ENCODE measurements around the gene LMNB1. TPM values are rescaled to one million over a fixed set of nuclear protein-coding genes. Genes with fewer than 3 reads are reported as not detected.

LMNB1 gene
- total RNA-seq, 5 donors from 2014 or later (not counting 1 experiment from before 2014, with no cell fraction given), result 25.6 to 36.6 (median 30.9) TPM

DNA sequence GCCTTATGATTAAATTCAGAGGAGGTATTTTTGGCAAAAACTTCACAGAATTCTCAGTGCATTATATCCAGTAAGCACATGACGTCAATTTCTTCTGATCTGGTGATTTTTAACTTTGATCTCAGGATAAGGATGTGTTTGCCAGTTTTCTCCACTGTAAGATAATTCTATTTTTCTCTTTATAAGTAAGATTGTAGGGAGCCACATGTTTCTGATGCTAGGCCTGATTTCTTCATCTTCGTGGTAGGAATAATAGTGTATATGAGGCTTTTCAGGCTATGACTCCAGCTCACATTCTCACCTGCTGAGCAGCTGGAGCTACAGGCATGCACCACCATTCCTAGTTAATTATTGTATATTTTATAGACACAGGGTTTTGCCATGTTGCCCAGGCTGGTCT is 32.1 kb upstream of the LMNB1 start:
- CTCF ChIA-PET, result interaction anchor here (1.0 to 1.1 kb wide), 2 partner anchors 33 to 70 kb away, joined by 3 to 4 read pairs; no protein-coding TSS in a partner anchor
- H3K27me3 ChIP-seq (replicated peaks in 1 of 2; ENCODE audit: control insufficient read depth in 2 of 2, extremely low read depth in 1 of 2, insufficient read depth in 2 of 2, low read length in 1 of 2), result no peaks in the 10 kb centered on the region
- Mint-ChIP-seq H3K9me3 (no peaks in the 10 kb centered on the region), H3K27ac (no peak overlapping the region), H3K27me3 (peaks cover 4% of the 10 kb centered on the region in 2 donors), H3K4me1 (peaks cover 19 to 22% (median 19%) of the 10 kb centered on the region in 3 donors), H3K36me3 (no peaks in the 10 kb centered on the region), H3K4me3 (no peak overlapping the region)
- peak in 1 of 4 experiments; percentile 13 for ATAC-seq (replicated peaks in 1 of 4)
- H3K9me3 ChIP-seq, result no peaks in the 10 kb centered on the region
- no peak overlapping the region for H3K4me3 ChIP-seq (ENCODE audit: control insufficient read depth in 1 of 2, extremely low read depth in 1 of 2, low read length in 1 of 2)
- peaks cover 2 to 12% of the 10 kb centered on the region in 2 experiments for H3K4me1 ChIP-seq (ENCODE audit: control insufficient read depth in 1 of 2, extremely low read depth in 1 of 2, insufficient read depth in 2 of 2, low read length in 2 of 2)
- DNase-seq, result no peak
- no peaks in the 10 kb centered on the region for H3K36me3 ChIP-seq (ENCODE audit: control insufficient read depth in 2 of 2, extremely low read depth in 1 of 2, insufficient read depth in 1 of 2, low read length in 1 of 2)
- no CpG with 5 or more reads among the region's 2 CpGs for WGBS (ENCODE audit: insufficient coverage)
- H3K27ac ChIP-seq (ENCODE audit: low read length), result no peak overlapping the region
- POLR2A ChIA-PET, result no interaction called here

DNA sequence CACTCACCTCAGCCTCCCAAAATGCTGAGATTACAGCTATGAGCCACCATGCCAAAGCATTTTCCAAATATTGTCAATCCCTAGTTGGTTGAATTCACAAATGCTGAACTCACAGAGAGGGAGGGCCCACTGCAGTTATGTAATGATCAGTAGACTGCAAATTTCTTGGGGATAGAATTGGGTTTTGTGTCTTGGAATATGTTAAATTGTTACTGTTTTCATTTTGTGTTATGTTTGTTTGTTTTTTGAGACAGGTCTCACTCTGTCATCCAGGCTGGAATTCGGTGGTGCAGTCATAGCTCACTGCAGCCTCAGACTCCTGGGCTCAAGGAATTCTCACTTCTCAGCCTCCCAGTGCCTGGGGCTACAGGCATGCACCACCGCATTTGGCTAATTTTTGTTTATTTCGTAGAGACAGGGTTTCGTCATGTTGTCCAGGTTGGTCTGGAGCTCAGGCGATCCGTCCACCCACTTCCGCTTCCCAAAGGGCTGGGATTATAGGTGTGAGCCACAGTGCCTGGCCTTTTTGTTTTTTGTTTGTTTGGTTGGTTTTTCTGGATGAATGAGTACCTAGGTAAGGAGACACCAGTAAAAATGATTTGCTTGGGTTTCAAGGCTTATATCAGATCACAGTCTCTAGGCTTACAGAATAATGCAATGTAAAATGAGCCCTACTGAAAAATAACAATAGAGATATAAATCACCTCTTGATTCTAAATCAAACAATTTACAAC is 31.5 kb upstream of the LMNB1 start:
- ATAC-seq (replicated peaks in 1 of 4) (no peak), DNase-seq (no peak)
- peaks cover 19 to 23% (median 20%) of the 10 kb centered on the region in 3 donors for H3K4me1 Mint-ChIP-seq
- WGBS (ENCODE audit: insufficient coverage), result 96% methylated on average over 4 of the region's 7 CpGs
- Histone ChIP-seq H3K4me3 (ENCODE audit: control insufficient read depth in 1 of 2, extremely low read depth in 1 of 2, low read length in 1 of 2) (no peak overlapping the region), H3K36me3 (ENCODE audit: control insufficient read depth in 2 of 2, extremely low read depth in 1 of 2, insufficient read depth in 1 of 2, low read length in 1 of 2) (no peaks in the 10 kb centered on the region), H3K27ac (ENCODE audit: low read length) (no peak overlapping the region), H3K27me3 (replicated peaks in 1 of 2; ENCODE audit: control insufficient read depth in 2 of 2, extremely low read depth in 1 of 2, insufficient read depth in 2 of 2, low read length in 1 of 2) (no peaks in the 10 kb centered on the region), H3K9me3 (no peaks in the 10 kb centered on the region), H3K4me1 (ENCODE audit: control insufficient read depth in 1 of 2, extremely low read depth in 1 of 2, insufficient read depth in 2 of 2, low read length in 2 of 2) (peaks cover 2 to 12% of the 10 kb centered on the region in 2 experiments)
- CTCF ChIA-PET, result interaction anchor here (1.0 to 1.1 kb wide), 2 partner anchors 33 to 71 kb away, joined by 3 to 4 read pairs; no protein-coding TSS in a partner anchor
- H3K9me3 Mint-ChIP-seq, result no peaks in the 10 kb centered on the region
- H3K27me3 Mint-ChIP-seq, result peaks cover 4% of the 10 kb centered on the region in 2 donors
- H3K27ac Mint-ChIP-seq, result peak overlapping the region in 1 of 2 donors; percentile 39
- no peaks in the 10 kb centered on the region for H3K36me3 Mint-ChIP-seq
- POLR2A ChIA-PET, result no interaction called here
- no peak overlapping the region for H3K4me3 Mint-ChIP-seq

DNA sequence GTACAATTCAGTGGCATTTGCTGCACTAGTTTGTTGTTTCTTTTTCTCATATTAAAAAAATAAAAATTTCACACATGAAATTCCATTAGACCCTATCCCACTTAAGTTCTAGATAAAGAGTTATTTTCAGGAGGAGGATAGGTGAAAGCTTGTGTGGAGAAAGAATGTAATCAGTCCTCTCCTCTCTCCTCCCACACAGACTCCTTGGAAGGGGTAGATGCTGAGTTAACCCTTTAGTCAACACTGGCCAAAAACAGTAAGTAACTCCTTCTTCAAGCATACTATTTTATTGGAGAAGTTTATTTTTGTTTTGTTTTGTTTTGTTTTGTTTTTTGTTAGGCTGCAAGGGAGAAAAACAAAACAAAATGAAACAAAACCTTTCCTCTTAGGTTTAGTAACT is 30.6 kb upstream of the LMNB1 start:
- H3K4me3 ChIP-seq (ENCODE audit: control insufficient read depth in 1 of 2, extremely low read depth in 1 of 2, low read length in 1 of 2), result no peak overlapping the region
- H3K9me3 Mint-ChIP-seq, result no peaks in the 10 kb centered on the region
- H3K4me1 Mint-ChIP-seq, result peaks cover 19 to 23% (median 20%) of the 10 kb centered on the region in 3 donors
- no peaks in the 10 kb centered on the region for H3K9me3 ChIP-seq
- POLR2A ChIA-PET, result no interaction called here
- no peak overlapping the region for H3K27ac ChIP-seq (ENCODE audit: low read length)
- no peak overlapping the region for H3K4me3 Mint-ChIP-seq
- no peak overlapping the region for H3K27ac Mint-ChIP-seq
- H3K36me3 Mint-ChIP-seq, result no peaks in the 10 kb centered on the region
- no peak for ATAC-seq (replicated peaks in 1 of 4)
- CTCF ChIA-PET, result interaction anchor here in 1 of 2 donors (1.2 kb wide), 1 partner anchor 34 kb away, joined by 3 read pairs; no protein-coding TSS in a partner anchor
- H3K27me3 ChIP-seq (replicated peaks in 1 of 2; ENCODE audit: control insufficient read depth in 2 of 2, extremely low read depth in 1 of 2, insufficient read depth in 2 of 2, low read length in 1 of 2), result no peaks in the 10 kb centered on the region
- peaks cover 2 to 12% of the 10 kb centered on the region in 2 experiments for H3K4me1 ChIP-seq (ENCODE audit: control insufficient read depth in 1 of 2, extremely low read depth in 1 of 2, insufficient read depth in 2 of 2, low read length in 2 of 2)
- no peaks in the 10 kb centered on the region for H3K36me3 ChIP-seq (ENCODE audit: control insufficient read depth in 2 of 2, extremely low read depth in 1 of 2, insufficient read depth in 1 of 2, low read length in 1 of 2)
- H3K27me3 Mint-ChIP-seq, result peaks cover 3% of the 10 kb centered on the region in 2 donors
- no peak for DNase-seq

DNA sequence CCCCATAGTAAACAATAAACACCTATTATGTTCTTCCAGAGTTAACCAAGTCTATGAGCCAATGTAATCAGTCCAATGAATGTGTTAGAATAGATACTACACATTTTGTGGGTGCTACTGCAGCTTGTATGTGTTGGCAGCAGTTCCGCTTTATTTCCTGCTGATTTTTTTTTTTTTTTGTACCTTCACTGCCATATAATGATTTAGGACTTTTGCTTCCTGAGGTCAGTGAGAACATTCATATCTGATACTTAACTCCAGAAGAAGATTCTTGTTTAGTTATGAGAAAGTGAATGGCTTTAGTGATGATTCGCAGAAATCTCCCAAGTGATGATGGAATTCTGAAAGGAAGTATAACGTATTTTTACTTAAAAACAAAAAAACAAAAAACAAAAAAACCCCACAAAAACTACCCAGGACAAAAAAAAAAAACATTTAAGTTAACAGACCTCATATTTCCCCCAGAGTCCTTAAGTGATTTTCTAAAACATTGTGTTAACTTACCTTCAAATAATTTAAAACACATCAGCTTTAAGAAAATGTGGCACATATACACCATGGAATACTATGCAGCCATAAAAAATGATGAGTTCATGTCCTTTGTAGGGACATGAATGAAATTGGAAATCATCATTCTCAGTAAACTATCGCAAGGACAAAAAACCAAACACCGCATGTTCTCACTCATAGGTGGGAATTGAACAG is 24.7 kb upstream of the LMNB1 start:
- Histone ChIP-seq H3K27me3 (replicated peaks in 1 of 2; ENCODE audit: control insufficient read depth in 2 of 2, extremely low read depth in 1 of 2, insufficient read depth in 2 of 2, low read length in 1 of 2) (no peaks in the 10 kb centered on the region), H3K36me3 (ENCODE audit: control insufficient read depth in 2 of 2, extremely low read depth in 1 of 2, insufficient read depth in 1 of 2, low read length in 1 of 2) (no peaks in the 10 kb centered on the region), H3K4me3 (ENCODE audit: control insufficient read depth in 1 of 2, extremely low read depth in 1 of 2, low read length in 1 of 2) (no peak overlapping the region), H3K9me3 (no peaks in the 10 kb centered on the region), H3K27ac (ENCODE audit: low read length) (no peak overlapping the region), H3K4me1 (ENCODE audit: control insufficient read depth in 1 of 2, extremely low read depth in 1 of 2, insufficient read depth in 2 of 2, low read length in 2 of 2) (peaks cover 2 to 12% of the 10 kb centered on the region in 2 experiments)
- H3K4me1 Mint-ChIP-seq, result peaks cover 16 to 20% (median 19%) of the 10 kb centered on the region in 3 donors
- no peak overlapping the region for H3K4me3 Mint-ChIP-seq
- no CpG with 5 or more reads among the region's 5 CpGs for WGBS (ENCODE audit: insufficient coverage)
- H3K27me3 Mint-ChIP-seq, result no peaks in the 10 kb centered on the region
- no peaks in the 10 kb centered on the region for H3K36me3 Mint-ChIP-seq
- DNase-seq (no peak), ATAC-seq (replicated peaks in 1 of 4) (no peak)
- H3K27ac Mint-ChIP-seq, result no peak overlapping the region
- ChIA-PET POLR2A (no interaction called here), CTCF (no interaction called here)
- no peaks in the 10 kb centered on the region for H3K9me3 Mint-ChIP-seq

DNA sequence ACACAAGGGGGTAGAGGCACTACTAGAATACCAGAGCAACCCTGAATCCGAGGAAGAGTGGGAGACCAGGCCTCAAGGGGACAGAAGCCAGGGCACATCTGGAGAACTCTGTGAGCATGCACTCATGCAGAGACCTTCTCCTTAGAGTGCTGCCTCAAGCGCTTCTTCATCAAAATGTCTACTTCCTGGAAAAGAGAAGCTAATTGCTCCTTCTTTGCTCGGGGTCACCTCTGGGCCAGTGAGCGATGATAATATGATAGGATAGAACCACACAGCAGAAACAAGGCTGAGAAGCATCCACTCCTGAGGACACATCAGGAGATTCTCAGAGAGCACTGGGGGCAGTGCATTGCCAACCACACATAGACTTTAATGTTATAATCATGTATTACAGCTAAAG is 23.7 kb upstream of the LMNB1 start:
- Histone ChIP-seq H3K36me3 (ENCODE audit: control insufficient read depth in 2 of 2, extremely low read depth in 1 of 2, insufficient read depth in 1 of 2, low read length in 1 of 2) (no peaks in the 10 kb centered on the region), H3K27ac (ENCODE audit: low read length) (no peak overlapping the region), H3K9me3 (no peaks in the 10 kb centered on the region), H3K4me3 (ENCODE audit: control insufficient read depth in 1 of 2, extremely low read depth in 1 of 2, low read length in 1 of 2) (no peak overlapping the region), H3K4me1 (ENCODE audit: control insufficient read depth in 1 of 2, extremely low read depth in 1 of 2, insufficient read depth in 2 of 2, low read length in 2 of 2) (peaks cover 0 to 9% of the 10 kb centered on the region in 2 experiments), H3K27me3 (replicated peaks in 1 of 2; ENCODE audit: control insufficient read depth in 2 of 2, extremely low read depth in 1 of 2, insufficient read depth in 2 of 2, low read length in 1 of 2) (no peaks in the 10 kb centered on the region)
- ChIA-PET POLR2A (no interaction called here), CTCF (no interaction called here)
- H3K4me3 Mint-ChIP-seq, result no peak overlapping the region
- H3K9me3 Mint-ChIP-seq, result no peaks in the 10 kb centered on the region
- 67% methylated on average over 1 of the region's 4 CpGs for WGBS (ENCODE audit: insufficient coverage)
- H3K27ac Mint-ChIP-seq, result no peak overlapping the region
- H3K36me3 Mint-ChIP-seq, result no peaks in the 10 kb centered on the region
- H3K27me3 Mint-ChIP-seq, result no peaks in the 10 kb centered on the region
- peaks cover 11 to 18% (median 13%) of the 10 kb centered on the region in 3 donors for H3K4me1 Mint-ChIP-seq
- no peak for DNase-seq
- ATAC-seq (replicated peaks in 1 of 4), result no peak

DNA sequence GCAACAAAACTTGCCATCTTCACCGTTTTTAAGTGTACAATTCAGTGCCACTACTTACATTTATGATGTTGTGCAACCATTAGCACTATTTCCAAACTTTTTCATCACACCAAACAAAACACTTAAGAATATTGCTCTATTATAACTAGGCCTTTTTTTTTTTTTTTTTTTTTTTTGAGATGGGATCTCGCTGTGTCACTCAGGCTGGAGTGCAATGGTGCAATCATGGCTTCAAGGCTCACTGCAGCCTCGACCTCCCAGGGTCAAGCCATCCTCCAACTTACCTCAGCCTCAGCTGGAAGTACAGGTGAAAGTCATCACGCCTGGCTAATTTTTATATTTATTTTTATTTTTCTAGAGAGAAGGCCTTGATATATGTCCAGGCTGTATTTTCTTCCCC is 22.3 kb upstream of the LMNB1 start:
- no peak overlapping the region for H3K4me3 Mint-ChIP-seq
- DNase-seq (no peak), ATAC-seq (replicated peaks in 1 of 4) (no peak)
- no peaks in the 10 kb centered on the region for H3K9me3 ChIP-seq
- no peaks in the 10 kb centered on the region for H3K36me3 ChIP-seq (ENCODE audit: control insufficient read depth in 2 of 2, extremely low read depth in 1 of 2, insufficient read depth in 1 of 2, low read length in 1 of 2)
- no peaks in the 10 kb centered on the region for H3K9me3 Mint-ChIP-seq
- no peak overlapping the region for H3K4me3 ChIP-seq (ENCODE audit: control insufficient read depth in 1 of 2, extremely low read depth in 1 of 2, low read length in 1 of 2)
- no peak overlapping the region for H3K27ac ChIP-seq (ENCODE audit: low read length)
- H3K27ac Mint-ChIP-seq, result no peak overlapping the region
- H3K36me3 Mint-ChIP-seq, result no peaks in the 10 kb centered on the region
- WGBS (ENCODE audit: insufficient coverage), result no CpG with 5 or more reads among the region's 4 CpGs
- H3K27me3 ChIP-seq (replicated peaks in 1 of 2; ENCODE audit: control insufficient read depth in 2 of 2, extremely low read depth in 1 of 2, insufficient read depth in 2 of 2, low read length in 1 of 2), result no peaks in the 10 kb centered on the region
- H3K4me1 ChIP-seq (ENCODE audit: control insufficient read depth in 1 of 2, extremely low read depth in 1 of 2, insufficient read depth in 2 of 2, low read length in 2 of 2), result peaks cover 0 to 7% of the 10 kb centered on the region in 2 experiments
- H3K27me3 Mint-ChIP-seq, result no peaks in the 10 kb centered on the region
- H3K4me1 Mint-ChIP-seq, result peaks cover 13 to 21% (median 19%) of the 10 kb centered on the region in 3 donors
- ChIA-PET CTCF (interaction anchor here in 1 of 2 donors (0.7 kb wide), 1 partner anchor 707 kb away, joined by 5 read pairs; no protein-coding TSS in a partner anchor), POLR2A (interaction anchor here in 1 of 2 donors (0.7 kb wide), 1 partner anchor 13 kb away, joined by 5 read pairs; no protein-coding TSS in a partner anchor)
